Measurements from ENCODE around the gene GRK6. TPM values are rescaled to one million over a fixed set of nuclear protein-coding genes. Genes with fewer than 3 reads are reported as not detected.

Gene GRK6
- total and polyA plus RNA-seq, 9 of the 15 experiments (the other 6 are each of a cell fraction or from before 2014, with no cell fraction given): 0.63 to 122 (median 44.5) TPM

DNA sequence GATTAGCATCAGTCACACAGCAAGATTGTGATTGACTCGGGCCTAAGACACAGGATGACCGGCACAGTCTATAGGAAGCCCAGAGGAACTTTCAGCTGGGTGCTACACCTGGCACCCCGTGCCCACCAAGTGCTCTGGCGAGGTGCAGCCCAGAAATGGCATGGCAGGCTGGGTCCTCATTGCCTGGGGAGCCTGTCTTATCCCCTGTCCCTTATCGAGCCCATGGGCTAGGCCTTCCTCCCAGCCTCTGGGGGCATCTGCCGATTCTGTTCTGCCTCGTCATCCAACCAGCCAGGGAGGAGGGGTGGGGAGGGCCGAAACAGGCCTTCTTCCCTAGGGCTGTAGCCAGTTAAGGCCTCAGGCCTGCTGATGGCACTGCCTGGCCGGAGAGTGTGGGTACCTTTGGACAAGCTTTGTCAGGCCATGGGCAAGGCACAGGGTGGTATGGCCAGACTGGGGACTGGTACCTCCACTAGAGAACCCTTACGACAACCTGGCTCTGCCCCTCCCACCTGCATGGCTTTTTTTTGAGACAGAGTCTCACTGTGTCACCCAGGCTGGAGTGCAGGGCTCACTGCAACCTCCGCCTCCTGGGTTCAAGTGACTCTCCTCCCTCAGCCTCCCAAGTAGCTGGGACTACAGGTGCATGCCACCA is 1.6 kb downstream of the GRK6 start (continued):
- 0 out of 2 replicates have a peak, but pooled peaks have one; percentile 44 for TF ChIP-seq HNRNPL (IDR thresholded peaks at IDR 0.05; ENCODE audit: low read depth, low read length)
- TF ChIP-seq HDAC2 (IDR thresholded peaks at IDR 0.05): no peak
- TF ChIP-seq NFIC (IDR thresholded peaks at IDR 0.05): no peak; the same call in 1 of the 2 replicates
- TF ChIP-seq EWSR1 (IDR thresholded peaks at IDR 0.05; ENCODE audit: borderline replicate concordance, low read depth, partially characterized antibody): no peak
- no peak for TF ChIP-seq MCM7 (IDR thresholded peaks at IDR 0.05)
- TF ChIP-seq, protein P1, sequence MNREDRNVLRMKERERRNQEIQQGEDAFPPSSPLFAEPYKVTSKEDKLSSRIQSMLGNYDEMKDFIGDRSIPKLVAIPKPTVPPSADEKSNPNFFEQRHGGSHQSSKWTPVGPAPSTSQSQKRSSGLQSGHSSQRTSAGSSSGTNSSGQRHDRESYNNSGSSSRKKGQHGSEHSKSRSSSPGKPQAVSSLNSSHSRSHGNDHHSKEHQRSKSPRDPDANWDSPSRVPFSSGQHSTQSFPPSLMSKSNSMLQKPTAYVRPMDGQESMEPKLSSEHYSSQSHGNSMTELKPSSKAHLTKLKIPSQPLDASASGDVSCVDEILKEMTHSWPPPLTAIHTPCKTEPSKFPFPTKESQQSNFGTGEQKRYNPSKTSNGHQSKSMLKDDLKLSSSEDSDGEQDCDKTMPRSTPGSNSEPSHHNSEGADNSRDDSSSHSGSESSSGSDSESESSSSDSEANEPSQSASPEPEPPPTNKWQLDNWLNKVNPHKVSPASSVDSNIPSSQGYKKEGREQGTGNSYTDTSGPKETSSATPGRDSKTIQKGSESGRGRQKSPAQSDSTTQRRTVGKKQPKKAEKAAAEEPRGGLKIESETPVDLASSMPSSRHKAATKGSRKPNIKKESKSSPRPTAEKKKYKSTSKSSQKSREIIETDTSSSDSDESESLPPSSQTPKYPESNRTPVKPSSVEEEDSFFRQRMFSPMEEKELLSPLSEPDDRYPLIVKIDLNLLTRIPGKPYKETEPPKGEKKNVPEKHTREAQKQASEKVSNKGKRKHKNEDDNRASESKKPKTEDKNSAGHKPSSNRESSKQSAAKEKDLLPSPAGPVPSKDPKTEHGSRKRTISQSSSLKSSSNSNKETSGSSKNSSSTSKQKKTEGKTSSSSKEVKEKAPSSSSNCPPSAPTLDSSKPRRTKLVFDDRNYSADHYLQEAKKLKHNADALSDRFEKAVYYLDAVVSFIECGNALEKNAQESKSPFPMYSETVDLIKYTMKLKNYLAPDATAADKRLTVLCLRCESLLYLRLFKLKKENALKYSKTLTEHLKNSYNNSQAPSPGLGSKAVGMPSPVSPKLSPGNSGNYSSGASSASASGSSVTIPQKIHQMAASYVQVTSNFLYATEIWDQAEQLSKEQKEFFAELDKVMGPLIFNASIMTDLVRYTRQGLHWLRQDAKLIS (CRISPR knock-in tag; IDR thresholded peaks at IDR 0.05): no peak
- no peak for TF ChIP-seq CUX1 (CRISPR knock-in tag; IDR thresholded peaks at IDR 0.05)
- TF ChIP-seq RBFOX2 (IDR thresholded peaks at IDR 0.05; ENCODE audit: low read depth, low read length): peak; percentile 63
- TF ChIP-seq HDAC6 (IDR thresholded peaks at IDR 0.05; ENCODE audit: low read depth, low read length): no peak
- TF ChIP-seq HDGF (IDR thresholded peaks at IDR 0.05): no peak
- TF ChIP-seq EP300 (IDR thresholded peaks at IDR 0.05; ENCODE audit: low read length): peak; percentile 16; the same call in 1 of the 2 replicates
- TF ChIP-seq ZNF354B (CRISPR knock-in tag; IDR thresholded peaks at IDR 0.05): no peak
- TF ChIP-seq SIRT6 (IDR thresholded peaks at IDR 0.05; ENCODE audit: low read depth, low read length): no peak
- TF ChIP-seq JUN (IDR thresholded peaks at IDR 0.05; ENCODE audit: borderline replicate concordance, low read depth, low read length): no peak
- no peak for TF ChIP-seq JUN (CRISPR knock-in tag; IDR thresholded peaks at IDR 0.05; ENCODE audit: borderline replicate concordance)
- TF ChIP-seq, protein P2, sequence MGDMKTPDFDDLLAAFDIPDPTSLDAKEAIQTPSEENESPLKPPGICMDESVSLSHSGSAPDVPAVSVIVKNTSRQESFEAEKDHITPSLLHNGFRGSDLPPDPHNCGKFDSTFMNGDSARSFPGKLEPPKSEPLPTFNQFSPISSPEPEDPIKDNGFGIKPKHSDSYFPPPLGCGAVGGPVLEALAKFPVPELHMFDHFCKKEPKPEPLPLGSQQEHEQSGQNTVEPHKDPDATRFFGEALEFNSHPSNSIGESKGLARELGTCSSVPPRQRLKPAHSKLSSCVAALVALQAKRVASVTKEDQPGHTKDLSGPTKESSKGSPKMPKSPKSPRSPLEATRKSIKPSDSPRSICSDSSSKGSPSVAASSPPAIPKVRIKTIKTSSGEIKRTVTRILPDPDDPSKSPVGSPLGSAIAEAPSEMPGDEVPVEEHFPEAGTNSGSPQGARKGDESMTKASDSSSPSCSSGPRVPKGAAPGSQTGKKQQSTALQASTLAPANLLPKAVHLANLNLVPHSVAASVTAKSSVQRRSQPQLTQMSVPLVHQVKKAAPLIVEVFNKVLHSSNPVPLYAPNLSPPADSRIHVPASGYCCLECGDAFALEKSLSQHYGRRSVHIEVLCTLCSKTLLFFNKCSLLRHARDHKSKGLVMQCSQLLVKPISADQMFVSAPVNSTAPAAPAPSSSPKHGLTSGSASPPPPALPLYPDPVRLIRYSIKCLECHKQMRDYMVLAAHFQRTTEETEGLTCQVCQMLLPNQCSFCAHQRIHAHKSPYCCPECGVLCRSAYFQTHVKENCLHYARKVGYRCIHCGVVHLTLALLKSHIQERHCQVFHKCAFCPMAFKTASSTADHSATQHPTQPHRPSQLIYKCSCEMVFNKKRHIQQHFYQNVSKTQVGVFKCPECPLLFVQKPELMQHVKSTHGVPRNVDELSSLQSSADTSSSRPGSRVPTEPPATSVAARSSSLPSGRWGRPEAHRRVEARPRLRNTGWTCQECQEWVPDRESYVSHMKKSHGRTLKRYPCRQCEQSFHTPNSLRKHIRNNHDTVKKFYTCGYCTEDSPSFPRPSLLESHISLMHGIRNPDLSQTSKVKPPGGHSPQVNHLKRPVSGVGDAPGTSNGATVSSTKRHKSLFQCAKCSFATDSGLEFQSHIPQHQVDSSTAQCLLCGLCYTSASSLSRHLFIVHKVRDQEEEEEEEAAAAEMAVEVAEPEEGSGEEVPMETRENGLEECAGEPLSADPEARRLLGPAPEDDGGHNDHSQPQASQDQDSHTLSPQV (IDR thresholded peaks at IDR 0.05): peak; percentile 92; the same call in 1 of the 2 replicates

All from K562 (cell line).